Measurements from ENCODE around the gene TPST1. TPM values are rescaled to one million over a fixed set of nuclear protein-coding genes. Genes with fewer than 3 reads are reported as not detected.

TPST1 gene
- total and polyA plus RNA-seq, 2 of the 8 experiments (the other 6 are each of a cell fraction or from before 2014, with no cell fraction given) = 8.2 to 18.4 TPM

DNA sequence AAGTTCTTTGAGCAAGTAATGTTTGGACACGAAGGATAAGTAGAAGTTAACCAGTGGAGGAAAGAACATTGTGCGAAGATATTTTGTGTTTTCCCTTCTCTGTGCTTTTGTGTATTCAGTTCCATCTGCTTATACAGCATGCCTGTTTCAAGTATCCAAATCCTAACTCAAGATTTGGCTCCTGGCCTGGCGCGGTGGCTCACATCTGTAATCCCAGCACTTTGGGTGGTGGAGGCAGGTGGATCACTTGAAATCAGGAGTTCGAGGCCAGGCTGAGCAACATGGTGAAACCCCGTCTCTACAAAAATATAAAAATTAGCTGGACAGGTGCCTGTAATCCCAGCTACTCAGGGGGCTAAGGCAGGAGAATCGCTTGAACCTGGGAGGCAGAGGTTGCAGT lies 40.8 kb upstream of the TPST1 start:
- FAIRE-seq = no peak

More for the DNA sequence above, 40.8 kb upstream of the TPST1 start:
- no peaks in the 10 kb centered on the region for H3K27me3 ChIP-seq (replicated peaks in 1 of 4; ENCODE audit: control insufficient read depth in 3 of 4, extremely low read depth in 1 of 4, insufficient read depth in 3 of 4, low read length in 3 of 4)
- CTCF ChIA-PET (ENCODE audit: partially characterized antibody) = interaction anchor here (1.5 kb wide), 1 partner anchor 32 kb away, joined by 4 read pairs; no protein-coding TSS in a partner anchor
- no peaks in the 10 kb centered on the region for H3K9me3 ChIP-seq (ENCODE audit: insufficient read depth in 2 of 2, low read depth in 1 of 2, low read length in 1 of 2)
- H3K79me2 ChIP-seq (ENCODE audit: control insufficient read depth in 1 of 2, insufficient read depth in 2 of 2, low read length in 2 of 2) = no peaks in the 10 kb centered on the region
- H3K4me2 ChIP-seq (ENCODE audit: insufficient read depth in 1 of 2, low read depth in 2 of 2, low read length in 2 of 2) = no peak overlapping the region
- POLR2A ChIA-PET (ENCODE audit: partially characterized antibody) = no interaction called here
- 91% methylated on average over 7 of the region's 7 CpGs; no CpG with 5 or more reads in 1 of the 2 experiments for WGBS, 2 experiments (ENCODE audit: extremely low coverage in 1 of 2, insufficient coverage in 1 of 2, insufficient read length in 1 of 2, insufficient replicate concordance in 2 of 2, low coverage in 1 of 2, low lambda C conversion rate in 2 of 2, missing lambda C conversion rate in 1 of 2)
- no peak overlapping the region for H2BK120ac ChIP-seq (replicated peaks; ENCODE audit: low read depth, low read length)
- H4K5ac ChIP-seq (ENCODE audit: insufficient read length, low read depth, low read length) = no peak overlapping the region
- no peak overlapping the region for H2AFZ ChIP-seq (ENCODE audit: low read length)
- H3K36me3 ChIP-seq (ENCODE audit: control insufficient read depth in 2 of 4, insufficient read depth in 4 of 4, low read length in 3 of 4) = no peaks in the 10 kb centered on the region
- no peak overlapping the region for H4K8ac ChIP-seq (ENCODE audit: extremely low read depth, insufficient read depth, low read length)
- H2BK5ac ChIP-seq (ENCODE audit: low read depth, low read length) = no peak overlapping the region
- no peaks in the 10 kb centered on the region for H3K4me1 ChIP-seq (replicated peaks in 1 of 4; ENCODE audit: control insufficient read depth in 3 of 4, insufficient read depth in 4 of 4, low read length in 3 of 4)
- no peak overlapping the region for H3K14ac ChIP-seq (ENCODE audit: insufficient read length)
- no peak overlapping the region for H2AK5ac ChIP-seq (ENCODE audit: low read depth, low read length)
- H3K23me2 ChIP-seq (ENCODE audit: low read depth, low read length) = no peaks in the 10 kb centered on the region
- H3K18ac ChIP-seq (ENCODE audit: extremely low read depth, low read length) = no peak overlapping the region
- H3K9ac ChIP-seq (replicated peaks in 1 of 4; ENCODE audit: extremely low read depth in 1 of 4, low read depth in 3 of 4, low read length in 3 of 4) = no peak overlapping the region
- H3K4me3 ChIP-seq (ENCODE audit: extremely low read depth in 1 of 4, insufficient read depth in 2 of 4, low read depth in 3 of 4, low read length in 4 of 4) = no peak overlapping the region
- H2BK12ac ChIP-seq (ENCODE audit: low read depth, low read length) = no peak overlapping the region
- no peak overlapping the region for H3K27ac ChIP-seq (ENCODE audit: low read depth, low read length)
- no peak for DNase-seq (ENCODE audit: low read depth in 1 of 2, low spot score in 2 of 2)
- no peak for TF ChIP-seq TEAD4 (IDR thresholded peaks at IDR 0.05; ENCODE audit: low read depth, low read length)
- no peak for TF ChIP-seq SP2 (IDR thresholded peaks at IDR 0.05; ENCODE audit: low read length)
- no peak for TF ChIP-seq SRF (IDR thresholded peaks at IDR 0.05; ENCODE audit: low read depth, low read length)
- TF ChIP-seq KDM5A (IDR thresholded peaks at IDR 0.05; ENCODE audit: low read length) = no peak
- TF ChIP-seq SAP30 (IDR thresholded peaks at IDR 0.05; ENCODE audit: insufficient read depth, insufficient replicate concordance, low read length) = no peak
- no peak for TF ChIP-seq BCL11A (IDR thresholded peaks at IDR 0.05; ENCODE audit: low read depth in 2 of 2, low read length in 2 of 2)
- H4K91ac ChIP-seq (replicated peaks; ENCODE audit: insufficient read length, low read length) = no peak overlapping the region
- H4K20me1 ChIP-seq (replicated peaks in 1 of 2; ENCODE audit: control insufficient read depth in 1 of 2, insufficient read depth in 2 of 2, low read length in 2 of 2) = no peaks in the 10 kb centered on the region
- no peaks in the 10 kb centered on the region for H3K79me1 ChIP-seq (ENCODE audit: low read depth, low read length)
- no peak overlapping the region for H3K23ac ChIP-seq (ENCODE audit: insufficient read length)
- no peak overlapping the region for H2BK15ac ChIP-seq (ENCODE audit: low read length)
- no peak overlapping the region for H3K4ac ChIP-seq (replicated peaks; ENCODE audit: insufficient read length, low read depth, low read length)
- H3K56ac ChIP-seq (replicated peaks; ENCODE audit: insufficient read length, low read depth, low read length) = no peak overlapping the region
- no peak overlapping the region for H2BK20ac ChIP-seq (ENCODE audit: low read length)

All from H1 (cell line).